ENCODE data around the gene MARCHF10.
A peak's percentile ranks its signal among the peaks of the same experiment; 100 is the strongest.
"Not testable (repeated sequence)": the region's sequence is repeated elsewhere in the genome, so short reads cannot be mapped to it uniquely, and the experiment has no call there.

Gene MARCHF10, protein sequence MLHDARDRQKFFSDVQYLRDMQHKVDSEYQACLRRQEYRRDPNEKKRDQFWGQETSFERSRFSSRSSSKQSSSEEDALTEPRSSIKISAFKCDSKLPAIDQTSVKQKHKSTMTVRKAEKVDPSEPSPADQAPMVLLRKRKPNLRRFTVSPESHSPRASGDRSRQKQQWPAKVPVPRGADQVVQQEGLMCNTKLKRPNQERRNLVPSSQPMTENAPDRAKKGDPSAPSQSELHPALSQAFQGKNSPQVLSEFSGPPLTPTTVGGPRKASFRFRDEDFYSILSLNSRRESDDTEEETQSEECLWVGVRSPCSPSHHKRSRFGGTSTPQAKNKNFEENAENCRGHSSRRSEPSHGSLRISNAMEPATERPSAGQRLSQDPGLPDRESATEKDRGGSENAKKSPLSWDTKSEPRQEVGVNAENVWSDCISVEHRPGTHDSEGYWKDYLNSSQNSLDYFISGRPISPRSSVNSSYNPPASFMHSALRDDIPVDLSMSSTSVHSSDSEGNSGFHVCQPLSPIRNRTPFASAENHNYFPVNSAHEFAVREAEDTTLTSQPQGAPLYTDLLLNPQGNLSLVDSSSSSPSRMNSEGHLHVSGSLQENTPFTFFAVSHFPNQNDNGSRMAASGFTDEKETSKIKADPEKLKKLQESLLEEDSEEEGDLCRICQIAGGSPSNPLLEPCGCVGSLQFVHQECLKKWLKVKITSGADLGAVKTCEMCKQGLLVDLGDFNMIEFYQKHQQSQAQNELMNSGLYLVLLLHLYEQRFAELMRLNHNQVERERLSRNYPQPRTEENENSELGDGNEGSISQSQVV

DNA sequence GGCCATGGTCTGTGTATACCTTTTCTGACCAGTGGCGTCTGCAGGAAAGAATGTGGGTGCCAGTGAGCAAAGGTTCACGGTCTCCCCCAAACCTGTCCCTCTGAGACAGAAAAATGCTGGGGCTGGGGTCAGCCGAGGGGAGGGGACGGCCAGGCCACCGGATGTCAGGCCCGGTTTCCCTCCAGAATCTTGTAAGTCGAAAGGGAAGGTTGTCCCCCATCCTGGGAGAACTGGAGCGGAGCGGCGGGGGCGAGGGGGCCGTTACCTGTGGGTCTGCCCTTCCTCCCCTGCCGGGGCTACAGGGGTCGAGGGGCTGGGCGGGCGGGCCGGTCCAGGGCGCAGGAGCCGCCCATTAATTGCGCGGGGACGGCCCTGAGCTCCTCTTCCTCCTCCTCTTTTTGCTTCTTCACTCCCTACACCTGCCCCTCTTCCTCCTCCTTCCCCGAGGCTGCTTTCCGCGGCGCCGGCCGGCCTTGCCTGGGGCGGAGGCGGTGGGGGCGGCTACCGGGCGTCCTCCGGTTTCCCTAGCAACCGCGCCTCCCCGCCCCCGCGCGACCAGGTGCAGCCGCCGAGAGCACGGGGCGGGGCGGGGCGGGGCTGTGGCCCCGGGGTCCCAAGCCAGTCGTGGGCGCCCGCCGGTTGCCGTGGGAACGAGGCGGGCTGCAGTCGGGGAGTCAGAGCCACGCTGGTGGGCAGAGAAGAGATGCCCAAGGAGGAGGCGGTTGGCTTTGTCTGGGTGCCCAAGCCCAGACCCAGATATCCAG lies at the start of gene MARCHF10:
Gene MARCHF10 (minus strand): TSS at position 503 of the 764 bp plus-strand sequence. CDS start 6,579 bp downstream, outside the sequence.
- TF ChIP-seq, protein P1, sequence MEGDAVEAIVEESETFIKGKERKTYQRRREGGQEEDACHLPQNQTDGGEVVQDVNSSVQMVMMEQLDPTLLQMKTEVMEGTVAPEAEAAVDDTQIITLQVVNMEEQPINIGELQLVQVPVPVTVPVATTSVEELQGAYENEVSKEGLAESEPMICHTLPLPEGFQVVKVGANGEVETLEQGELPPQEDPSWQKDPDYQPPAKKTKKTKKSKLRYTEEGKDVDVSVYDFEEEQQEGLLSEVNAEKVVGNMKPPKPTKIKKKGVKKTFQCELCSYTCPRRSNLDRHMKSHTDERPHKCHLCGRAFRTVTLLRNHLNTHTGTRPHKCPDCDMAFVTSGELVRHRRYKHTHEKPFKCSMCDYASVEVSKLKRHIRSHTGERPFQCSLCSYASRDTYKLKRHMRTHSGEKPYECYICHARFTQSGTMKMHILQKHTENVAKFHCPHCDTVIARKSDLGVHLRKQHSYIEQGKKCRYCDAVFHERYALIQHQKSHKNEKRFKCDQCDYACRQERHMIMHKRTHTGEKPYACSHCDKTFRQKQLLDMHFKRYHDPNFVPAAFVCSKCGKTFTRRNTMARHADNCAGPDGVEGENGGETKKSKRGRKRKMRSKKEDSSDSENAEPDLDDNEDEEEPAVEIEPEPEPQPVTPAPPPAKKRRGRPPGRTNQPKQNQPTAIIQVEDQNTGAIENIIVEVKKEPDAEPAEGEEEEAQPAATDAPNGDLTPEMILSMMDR (conservative IDR thresholded peaks at IDR 0.05) = no peak

DNA sequence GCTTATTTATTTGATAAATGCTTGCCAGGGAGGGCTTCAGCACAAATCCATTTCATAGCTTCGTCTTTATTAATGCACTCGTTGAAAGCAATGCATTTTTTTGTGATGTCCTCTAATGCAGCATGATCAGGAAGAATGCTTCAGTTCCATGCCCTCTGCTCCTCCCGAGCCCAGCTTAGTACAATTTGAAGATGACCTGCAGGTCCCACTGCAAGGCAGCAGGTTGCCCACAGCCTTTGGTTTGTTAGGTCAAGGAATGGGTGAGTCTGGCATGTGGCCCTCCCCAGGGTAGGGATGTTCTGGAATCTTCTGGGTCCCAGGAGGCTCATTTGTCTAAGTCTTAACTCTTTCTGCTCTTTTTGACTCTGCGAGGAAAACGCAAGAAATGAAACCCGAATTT lies 49.4 kb upstream of the MARCHF10 start:
- TF ChIP-seq, protein P1 (conservative IDR thresholded peaks at IDR 0.05) = no peak
- no peak overlapping the region for H3K27ac ChIP-seq

More for the DNA sequence above, at the start of gene MARCHF10:
- H3K27ac ChIP-seq = peak within 1 kb of the TSS; percentile 35

DNA sequence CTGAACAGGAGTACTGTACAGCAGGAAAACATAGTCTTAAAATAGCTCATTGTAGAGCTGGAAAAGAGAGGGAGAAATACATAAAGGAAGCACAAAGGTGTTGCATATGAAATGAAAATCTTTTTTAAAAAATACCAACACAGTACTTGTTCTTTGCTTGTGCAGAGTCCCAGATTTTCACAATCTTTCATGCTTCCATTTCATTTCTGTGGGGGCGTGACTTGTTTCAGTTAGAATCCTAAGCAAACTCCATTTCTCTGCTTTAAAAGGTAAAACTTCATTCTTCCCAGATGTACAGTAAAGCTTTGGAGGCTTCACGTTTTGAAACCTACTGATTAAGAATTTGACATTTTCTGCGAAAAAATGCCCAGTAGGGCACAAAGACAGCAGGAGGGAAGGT lies 48.5 kb upstream of the MARCHF10 start:
- H3K27ac ChIP-seq = no peak overlapping the region
- TF ChIP-seq, protein P1 (conservative IDR thresholded peaks at IDR 0.05) = no peak

DNA sequence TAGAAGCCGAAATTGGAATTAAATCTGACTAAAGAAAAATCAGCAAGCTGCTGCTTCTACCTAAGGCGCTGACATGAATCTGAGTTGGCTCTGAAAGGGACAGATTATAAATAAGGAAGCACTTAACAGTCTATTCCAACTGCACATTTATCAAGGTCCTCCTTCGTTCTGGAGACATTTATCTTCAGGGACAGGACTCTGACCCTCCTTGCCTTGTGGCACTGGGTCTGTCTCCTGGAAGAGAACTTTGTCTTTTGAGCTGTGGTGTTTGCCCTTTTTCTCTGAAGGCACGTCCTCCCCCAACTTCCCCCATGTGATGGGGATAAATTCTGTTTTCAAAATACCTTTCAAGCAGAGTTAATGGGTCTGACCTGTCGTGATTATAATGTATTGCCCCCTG lies 47.0 kb upstream of the MARCHF10 start:
- H3K27ac ChIP-seq = no peak overlapping the region
- TF ChIP-seq, protein P1 (conservative IDR thresholded peaks at IDR 0.05) = no peak

DNA sequence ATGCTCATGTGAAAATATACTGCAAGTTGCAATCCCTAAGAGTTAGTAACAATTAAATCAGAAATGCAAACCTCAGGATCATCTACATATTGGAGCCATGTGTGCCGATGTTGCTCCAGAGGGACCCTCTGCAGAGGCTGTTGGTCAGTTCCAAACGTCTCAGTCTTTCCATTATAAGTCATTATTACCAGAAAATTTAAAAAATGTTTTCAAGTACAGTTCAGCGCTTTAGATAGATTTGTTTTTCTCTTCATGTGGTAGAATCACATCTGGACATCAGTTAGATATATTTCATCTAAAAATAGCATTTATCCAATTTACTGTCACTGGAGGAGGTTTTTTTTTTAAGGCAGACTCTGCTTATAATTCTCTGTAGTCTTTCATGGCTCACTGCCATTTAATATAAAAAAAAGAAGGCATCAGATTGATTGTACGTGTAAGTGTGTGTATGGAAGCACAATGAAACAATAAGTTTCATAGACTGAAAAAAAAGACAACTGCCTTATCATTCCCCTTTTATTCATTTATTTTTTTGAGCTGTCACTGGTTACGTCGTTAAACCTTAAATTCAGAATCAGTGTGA lies 46.1 kb upstream of the MARCHF10 start:
- no peak overlapping the region for H3K27ac ChIP-seq
- TF ChIP-seq, protein P1 (conservative IDR thresholded peaks at IDR 0.05) = no peak

DNA sequence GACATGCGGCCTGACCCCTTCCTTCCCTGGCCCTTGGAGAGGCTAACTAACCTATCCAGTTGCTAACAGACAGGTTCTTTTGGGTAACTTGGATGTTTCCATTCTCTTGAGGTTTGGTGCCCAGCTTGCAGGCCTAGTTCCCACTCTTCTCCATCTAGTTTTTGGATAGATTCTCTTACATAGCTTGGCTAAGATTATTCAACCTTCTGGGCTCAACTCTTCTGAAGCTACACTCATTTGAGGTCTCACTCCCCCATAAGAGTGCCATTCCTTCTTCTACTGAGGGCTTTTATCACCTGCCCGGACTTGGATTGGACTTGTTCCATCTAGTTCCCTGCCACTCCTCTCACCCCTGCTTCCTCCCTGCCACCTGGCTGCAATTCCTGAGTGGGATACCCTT lies 44.1 kb upstream of the MARCHF10 start:
- TF ChIP-seq, protein P1 (conservative IDR thresholded peaks at IDR 0.05) = no peak
- no peak overlapping the region for H3K27ac ChIP-seq

DNA sequence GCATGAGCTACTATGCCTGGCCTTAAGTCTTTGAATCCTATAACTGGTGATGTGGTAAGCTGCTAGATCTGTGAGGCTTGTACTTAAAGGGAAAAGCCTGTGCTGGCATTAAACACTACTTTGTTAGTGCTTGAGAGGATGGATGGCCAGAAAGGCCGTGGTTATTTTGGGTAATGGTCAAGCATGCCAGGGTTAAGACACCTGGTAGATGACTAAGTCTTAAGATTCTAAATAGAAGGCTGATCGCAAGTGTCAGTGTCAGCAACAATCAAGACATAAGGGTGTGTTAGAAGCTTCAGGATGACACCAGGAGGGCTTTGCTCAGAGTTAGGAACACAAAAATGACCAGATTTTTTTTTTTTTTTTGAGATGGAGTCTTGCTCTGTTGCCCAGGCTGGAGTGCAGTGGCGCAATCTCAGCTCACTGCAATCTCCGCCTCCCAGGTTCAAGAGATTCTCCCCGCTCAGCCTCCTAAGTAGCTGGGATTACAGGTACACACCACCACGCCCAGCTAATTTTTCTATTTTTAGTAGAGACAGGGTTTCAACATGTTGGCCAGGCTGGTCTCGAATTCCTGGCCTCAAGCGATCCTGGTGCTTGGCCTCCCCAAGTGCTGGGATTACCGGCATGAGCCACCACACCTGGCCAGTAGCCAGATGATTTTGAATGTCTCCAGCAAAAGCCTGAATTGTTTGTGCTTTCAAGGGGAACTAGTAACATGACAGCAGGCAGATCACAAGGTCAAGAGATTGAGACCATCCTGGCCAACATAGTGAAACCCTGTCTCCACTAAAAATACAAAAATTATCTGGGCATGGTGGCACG lies 41.7 kb upstream of the MARCHF10 start:
- not testable (repeated sequence) for H3K27ac ChIP-seq

Data from VCaP (cell line).